H9 (cell line): Measurements from ENCODE around the gene SELPLG. TPM values are rescaled to one million over a fixed set of nuclear protein-coding genes. Genes with fewer than 3 reads are reported as not detected.

Experiments used
- DNase-seq: peaks from one replicate; pipeline ENCODE4 v3.0.0-alpha.2; 2017
- H2AFZ ChIP-seq: one replicate; pipeline ENCODE4 v1.6.1; 2013; ENCODE audit warnings: mild to moderate bottlenecking, low read length, control low read depth, moderate library complexity
- H2AK5ac ChIP-seq: 2 replicates; pipeline ENCODE4 v1.6.1; 2013; ENCODE audit warnings: low read length, control low read depth, mixed read lengths; ENCODE audit not compliant: insufficient read length
- H2BK120ac ChIP-seq: one replicate; pipeline ENCODE4 v1.6.1; 2013; ENCODE audit warnings: low read depth, mild to moderate bottlenecking, low read length, control low read depth, inconsistent platforms; ENCODE audit not compliant: poor library complexity, severe bottlenecking
- H2BK12ac ChIP-seq: 2 replicates; pipeline ENCODE4 v1.6.1; 2013; ENCODE audit warnings: low read length, control low read depth, mixed read lengths, low read depth; ENCODE audit not compliant: insufficient read length
- H2BK15ac ChIP-seq: 2 replicates; pipeline ENCODE4 v1.6.1; 2013; ENCODE audit warnings: low read depth, low read length, control low read depth
- H2BK20ac ChIP-seq: one replicate; pipeline ENCODE4 v1.6.1; 2013; ENCODE audit warnings: low read depth, mild to moderate bottlenecking, low read length, control low read depth, inconsistent platforms; ENCODE audit not compliant: poor library complexity, severe bottlenecking
- H2BK5ac ChIP-seq: 2 replicates; pipeline ENCODE4 v1.6.1; 2013; ENCODE audit warnings: low read length, control low read depth, mixed read lengths; ENCODE audit not compliant: insufficient read length
- H3K14ac ChIP-seq: 2 replicates; pipeline ENCODE4 v1.6.1; 2013; ENCODE audit warnings: low read length, control low read depth; ENCODE audit not compliant: insufficient read depth
- H3K18ac ChIP-seq: 2 replicates; pipeline ENCODE4 v1.6.1; 2013; ENCODE audit warnings: low read depth, mild to moderate bottlenecking, mixed read lengths, low read length, control low read depth; ENCODE audit not compliant: insufficient read length
- H3K23ac ChIP-seq: 2 replicates; pipeline ENCODE4 v1.6.1; 2013; ENCODE audit warnings: low read length, control low read depth, mixed read lengths, low read depth; ENCODE audit not compliant: insufficient read length
- H3K23me2 ChIP-seq: 2 replicates; pipeline ENCODE4 v1.6.1; 2013; ENCODE audit warnings: low read depth, mild to moderate bottlenecking, mixed read lengths, low read length, control low read depth; ENCODE audit not compliant: insufficient read length, poor library complexity, severe bottlenecking
- H3K27ac ChIP-seq: 2 replicates; pipeline ENCODE4 v1.5.1; 2013; ENCODE audit warnings: low read length, control low read depth, mixed read lengths, low read depth; ENCODE audit not compliant: insufficient read length
- H3K27me3 ChIP-seq: 2 replicates; pipeline ENCODE4 v1.6.1; 2013; ENCODE audit warnings: low read length, control low read depth, inconsistent platforms; ENCODE audit not compliant: insufficient read depth
- H3K4ac ChIP-seq: 2 replicates; pipeline ENCODE4 v1.6.1; 2013; ENCODE audit warnings: low read depth, mild to moderate bottlenecking, control low read depth, inconsistent platforms, low read length, moderate library complexity
- H3K4me1 ChIP-seq: 2 replicates; pipeline ENCODE4 v1.6.1; 2013; ENCODE audit warnings: low read length, control low read depth, inconsistent platforms; ENCODE audit not compliant: insufficient read depth
- H3K4me2 ChIP-seq: 2 replicates; pipeline ENCODE4 v1.6.1; 2013; ENCODE audit warnings: low read length, control low read depth, mixed read lengths; ENCODE audit not compliant: insufficient read length, insufficient read depth
- H3K56ac ChIP-seq: 2 replicates; pipeline ENCODE4 v1.6.1; 2013; ENCODE audit warnings: low read depth, mild to moderate bottlenecking, mixed read lengths, low read length, control low read depth; ENCODE audit not compliant: insufficient read length
- H3K79me1 ChIP-seq: 2 replicates; pipeline ENCODE4 v1.6.1; 2013; ENCODE audit warnings: low read depth, mild to moderate bottlenecking, moderate library complexity, low read length, control low read depth, inconsistent platforms; ENCODE audit not compliant: insufficient read depth, poor library complexity, severe bottlenecking
- H3K79me2 ChIP-seq: 2 replicates; pipeline ENCODE4 v1.6.1; 2013; ENCODE audit warnings: low read length, control low read depth, inconsistent platforms; ENCODE audit not compliant: insufficient read depth
- H3K9ac ChIP-seq: 2 replicates; pipeline ENCODE4 v1.6.1; 2013; ENCODE audit warnings: low read length, control low read depth, mixed read lengths; ENCODE audit not compliant: insufficient read length; ENCODE audit errors: extremely low read depth
- H3K9me3 ChIP-seq: one replicate; pipeline ENCODE4 v1.6.1; 2013; ENCODE audit warnings: low read depth, low read length, inconsistent platforms; ENCODE audit not compliant: control insufficient read depth
- H3T11ph ChIP-seq: one replicate; pipeline ENCODE4 v1.6.1; 2013; ENCODE audit warnings: mild to moderate bottlenecking, low read length, control low read depth, inconsistent platforms
- H4K20me1 ChIP-seq: one replicate; pipeline ENCODE4 v1.6.1; 2013; ENCODE audit not compliant: control insufficient read depth, insufficient read length, insufficient read depth
- H4K5ac ChIP-seq: 2 replicates; pipeline ENCODE4 v1.6.1; 2013; ENCODE audit warnings: low read depth, mild to moderate bottlenecking, mixed read lengths, low read length, control low read depth; ENCODE audit not compliant: insufficient read length
- H4K8ac ChIP-seq: replicated peaks from 2 replicates; pipeline ENCODE4 v1.6.1; 2013; ENCODE audit warnings: low read length, control low read depth, mixed read lengths, low read depth; ENCODE audit not compliant: insufficient read length
- H4K91ac ChIP-seq: 2 replicates; pipeline ENCODE4 v1.6.1; 2013; ENCODE audit warnings: low read depth, mild to moderate bottlenecking, moderate library complexity, mixed read lengths, low read length, control low read depth; ENCODE audit not compliant: insufficient read length
- H3K27ac Mint-ChIP-seq, 3 experiments: 2 replicates in 2 of 3; 3 replicates in 1 of 3; pipeline ENCODE4 v1.8.0; 2020 to 2021; ENCODE audit warnings: mixed read lengths in 3 of 3, mild to moderate bottlenecking in 1 of 3, moderate library complexity in 1 of 3
- H3K27me3 Mint-ChIP-seq: 2 replicates; pipeline ENCODE4 v1.8.0; 2021; ENCODE audit warnings: low read depth, mild to moderate bottlenecking, moderate library complexity, mixed read lengths
- H3K36me3 Mint-ChIP-seq, 3 experiments: 2 replicates in 2 of 3; 3 replicates in 1 of 3; pipeline ENCODE4 v1.8.0; 2020 to 2021; ENCODE audit warnings: low read depth in 3 of 3, mixed read lengths in 3 of 3; ENCODE audit not compliant: insufficient read depth in 1 of 3
- H3K4me1 Mint-ChIP-seq, 2 experiments: 2 replicates each; pipeline ENCODE4 v1.8.0; 2020; ENCODE audit warnings: mixed read lengths in 2 of 2
- H3K4me3 Mint-ChIP-seq, 2 experiments: 2 replicates in 1 of 2; 3 replicates in 1 of 2; pipeline ENCODE4 v1.8.0; 2020 to 2021; ENCODE audit warnings: mild to moderate bottlenecking in 2 of 2, mixed read lengths in 2 of 2, moderate library complexity in 1 of 2
- H3K9me3 Mint-ChIP-seq, 2 experiments: 2 replicates in 1 of 2; 3 replicates in 1 of 2; pipeline ENCODE4 v1.8.0; 2020; ENCODE audit warnings: mild to moderate bottlenecking in 2 of 2, mixed read lengths in 2 of 2, moderate library complexity in 1 of 2
- CTCF ChIP-seq: fragments of 200-600 bp; sonication (generic); conservative IDR thresholded peaks from 3 replicates; pipeline ENCODE4 v1.8.0; 2021; ENCODE audit warnings: antibody characterized with exemption, mild to moderate bottlenecking
- WGBS: extraction: QIAGEN DNeasy Blood & Tissue Kit; methylation state at CpG from one replicate; pipeline ENCODE4 v1.1.7; 2013; ENCODE audit warnings: missing lambda C conversion rate, low lambda C conversion rate, mixed read lengths; ENCODE audit not compliant: insufficient read length; ENCODE audit errors: extremely low coverage; 5-methylcytosine and 5-hydroxymethylcytosine counted together
- total RNA-seq: library from RNA; stranded (reverse); gene quantifications from 2 replicates; pipeline ENCODE4 v1.2.1, GENCODE V29; 2021

SELPLG gene
- total RNA-seq, 1 experiment from 2014 or later: 0.15 TPM

GRCh38 chr12:108599541-108599940 is 34.2 kb downstream of the SELPLG start:
- Histone ChIP-seq H3K56ac (no peak overlapping the region), H3K79me1 (no peaks in the 10 kb centered on the region), H3K27ac (no peak overlapping the region), H2BK5ac (no peak overlapping the region), H2BK120ac (no peak overlapping the region), H3K79me2 (no peaks in the 10 kb centered on the region), H2BK12ac (no peak overlapping the region), H4K20me1 (no peaks in the 10 kb centered on the region), H4K8ac (no peak overlapping the region), H3K14ac (no peak overlapping the region), H3K9me3 (no peaks in the 10 kb centered on the region), H3K4ac (no peak overlapping the region), H2BK15ac (no peak overlapping the region), H4K91ac (no peak overlapping the region), H3K9ac (no peak overlapping the region), H3T11ph (no peak overlapping the region), H2AK5ac (no peak overlapping the region), H3K4me2 (no peak overlapping the region), H3K18ac (no peak overlapping the region), H4K5ac (no peak overlapping the region), H3K23ac (no peak overlapping the region), H2BK20ac (no peak overlapping the region), H3K27me3 (no peaks in the 10 kb centered on the region), H3K23me2 (no peaks in the 10 kb centered on the region), H3K4me1 (no peaks in the 10 kb centered on the region), H2AFZ (no peak overlapping the region)
- Mint-ChIP-seq H3K4me3 (no peak overlapping the region), H3K9me3 (no peaks in the 10 kb centered on the region), H3K36me3 (no peaks in the 10 kb centered on the region), H3K27ac (no peak overlapping the region), H3K4me1 (peaks cover 11 to 15% of the 10 kb centered on the region in 2 experiments), H3K27me3 (peaks cover 2% of the 10 kb centered on the region; the same call in 1 of the 2 replicates)
- no peak for TF ChIP-seq CTCF
- no peak for DNase-seq
- no CpG with 5 or more reads among the region's 6 CpGs for WGBS
